Measurements from ENCODE around the gene SGCA. TPM values are rescaled to one million over a fixed set of nuclear protein-coding genes. Genes with fewer than 3 reads are reported as not detected.

The SGCA gene
- total RNA-seq, 1 donor from 2014 or later, result not detected

DNA sequence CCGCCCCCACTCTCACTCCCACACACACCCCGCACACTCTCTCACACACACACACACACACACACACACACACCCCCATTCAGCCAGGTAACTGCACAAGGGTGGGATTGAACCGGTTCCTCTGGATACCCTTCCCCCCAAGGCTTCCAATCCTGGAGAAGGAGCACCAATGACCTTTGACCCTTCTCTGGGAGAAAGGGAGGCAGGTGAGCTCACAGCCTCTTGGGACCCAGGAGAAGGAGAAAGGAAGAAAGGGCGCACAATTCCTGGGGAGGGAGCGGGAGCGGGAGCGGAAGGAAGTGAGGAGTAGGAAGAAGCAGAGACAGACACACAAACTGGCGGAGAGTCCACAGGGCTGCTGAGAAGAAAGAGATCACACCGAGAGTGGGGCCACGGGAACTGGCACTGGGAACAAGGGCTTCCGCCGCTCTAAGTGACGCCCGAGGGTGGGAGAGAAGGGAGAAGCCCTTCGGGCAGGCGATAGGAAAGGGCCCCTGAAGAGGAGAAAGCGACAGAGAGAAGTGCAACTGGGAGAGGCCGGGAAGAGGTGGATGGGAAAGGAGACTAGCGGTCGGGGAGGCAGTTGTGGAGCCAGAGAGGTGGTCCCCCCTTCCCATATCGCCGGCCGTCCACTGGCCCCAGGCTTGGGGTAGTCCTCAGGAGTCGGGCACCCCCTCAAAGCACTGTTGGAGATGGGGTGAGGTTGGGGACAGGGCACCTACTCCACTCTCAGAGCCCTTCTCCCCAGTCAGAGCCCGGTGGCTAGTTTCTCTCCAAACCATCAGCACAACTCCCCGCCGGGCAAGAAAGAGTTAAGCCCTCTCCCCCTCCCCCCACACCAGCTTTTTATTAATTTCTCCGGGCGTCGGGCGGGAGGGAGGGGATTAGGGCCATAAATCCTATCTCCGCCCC, 37.1 kb upstream of the SGCA start:
- no peaks in the 10 kb centered on the region for H3K9me3 Mint-ChIP-seq
- H3K27ac Mint-ChIP-seq (ENCODE audit: unreplicated experiment), result peak overlapping the region; percentile 97
- DNase-seq (ENCODE audit: low read depth, low spot score), result peak; percentile 43
- peaks cover 16% of the 10 kb centered on the region for H3K27me3 Mint-ChIP-seq (ENCODE audit: low read depth)
- H3K4me3 Mint-ChIP-seq, result peak overlapping the region; percentile 92
- H3K4me1 Mint-ChIP-seq, result peaks cover 37% of the 10 kb centered on the region
- TF ChIP-seq, protein P1, sequence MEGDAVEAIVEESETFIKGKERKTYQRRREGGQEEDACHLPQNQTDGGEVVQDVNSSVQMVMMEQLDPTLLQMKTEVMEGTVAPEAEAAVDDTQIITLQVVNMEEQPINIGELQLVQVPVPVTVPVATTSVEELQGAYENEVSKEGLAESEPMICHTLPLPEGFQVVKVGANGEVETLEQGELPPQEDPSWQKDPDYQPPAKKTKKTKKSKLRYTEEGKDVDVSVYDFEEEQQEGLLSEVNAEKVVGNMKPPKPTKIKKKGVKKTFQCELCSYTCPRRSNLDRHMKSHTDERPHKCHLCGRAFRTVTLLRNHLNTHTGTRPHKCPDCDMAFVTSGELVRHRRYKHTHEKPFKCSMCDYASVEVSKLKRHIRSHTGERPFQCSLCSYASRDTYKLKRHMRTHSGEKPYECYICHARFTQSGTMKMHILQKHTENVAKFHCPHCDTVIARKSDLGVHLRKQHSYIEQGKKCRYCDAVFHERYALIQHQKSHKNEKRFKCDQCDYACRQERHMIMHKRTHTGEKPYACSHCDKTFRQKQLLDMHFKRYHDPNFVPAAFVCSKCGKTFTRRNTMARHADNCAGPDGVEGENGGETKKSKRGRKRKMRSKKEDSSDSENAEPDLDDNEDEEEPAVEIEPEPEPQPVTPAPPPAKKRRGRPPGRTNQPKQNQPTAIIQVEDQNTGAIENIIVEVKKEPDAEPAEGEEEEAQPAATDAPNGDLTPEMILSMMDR (conservative IDR thresholded peaks at IDR 0.05), result no peak
- H3K36me3 Mint-ChIP-seq (ENCODE audit: low read depth), result no peaks in the 10 kb centered on the region

DNA sequence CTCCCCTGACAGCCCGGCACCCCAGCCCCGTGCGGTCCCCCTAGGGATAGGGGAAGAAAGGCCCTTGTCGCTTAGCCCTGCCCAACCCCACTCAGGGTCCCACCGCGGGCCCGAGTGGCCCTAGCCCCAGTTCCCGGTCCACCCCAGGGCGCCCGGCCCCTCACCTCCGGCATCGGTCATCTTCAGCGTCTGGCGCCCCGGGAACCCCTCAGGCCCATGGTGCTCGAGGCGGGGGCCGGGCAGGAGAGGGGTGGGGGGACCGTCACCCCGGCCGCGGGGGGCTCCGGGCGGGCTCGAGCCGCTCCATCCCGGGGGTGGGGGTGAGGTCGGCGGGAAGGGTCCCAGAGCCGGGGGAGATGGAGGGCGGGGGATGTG, 36.5 kb upstream of the SGCA start:
- Mint-ChIP-seq H3K27me3 (ENCODE audit: low read depth) (peaks cover 16% of the 10 kb centered on the region), H3K4me3 (peak overlapping the region; percentile 92), H3K36me3 (ENCODE audit: low read depth) (no peaks in the 10 kb centered on the region), H3K27ac (ENCODE audit: unreplicated experiment) (no peak overlapping the region), H3K4me1 (peaks cover 30% of the 10 kb centered on the region), H3K9me3 (no peaks in the 10 kb centered on the region)
- TF ChIP-seq, protein P1 (conservative IDR thresholded peaks at IDR 0.05), result no peak
- no peak for DNase-seq (ENCODE audit: low read depth, low spot score)

DNA sequence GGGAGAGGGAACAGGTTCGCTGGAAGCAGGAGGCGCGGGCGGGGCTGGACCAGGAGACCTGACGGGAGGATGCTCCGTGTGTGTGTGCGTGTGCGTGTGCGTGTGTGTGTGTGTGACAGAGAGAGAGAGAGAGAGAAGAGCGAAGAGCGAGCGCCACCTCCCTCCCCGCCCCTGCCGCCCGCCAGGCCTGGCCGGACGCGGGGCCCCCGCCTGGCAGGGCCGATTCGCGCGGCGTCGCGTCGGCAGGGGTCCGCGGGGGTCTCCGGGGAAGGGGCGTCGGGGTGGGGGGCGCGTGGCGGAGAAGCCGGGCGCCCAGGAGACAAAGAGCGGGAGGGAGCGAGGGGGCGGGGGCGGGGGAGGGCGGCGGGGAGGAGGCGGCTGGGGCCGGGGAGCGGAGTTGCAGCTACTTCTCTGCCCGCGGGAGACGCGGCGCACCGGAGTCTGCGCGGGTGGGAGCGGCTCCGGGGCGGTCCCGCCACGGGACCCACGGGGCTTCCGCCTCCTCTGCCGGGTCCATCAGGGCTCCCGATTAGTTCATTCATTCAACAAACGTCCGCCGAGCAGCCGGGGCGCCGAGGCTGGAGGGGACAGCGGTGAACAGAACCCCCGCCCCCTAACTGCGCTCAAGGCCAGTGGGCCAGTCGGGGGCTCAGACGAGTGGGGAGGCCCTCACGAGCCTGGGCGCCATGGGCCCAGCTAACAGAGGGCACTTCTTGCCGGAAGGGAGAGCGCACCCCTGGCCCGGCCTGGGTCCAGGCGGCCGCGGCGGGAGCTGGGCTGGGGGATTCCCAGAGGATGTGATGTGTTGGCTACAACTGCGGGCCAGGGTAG, 35.9 kb upstream of the SGCA start, which contains the start of gene SAMD14:
Gene SAMD14 (minus strand): TSS at position 433 of the 831 bp plus-strand sequence. CDS start 5,201 bp downstream, outside the sequence.
- H3K4me1 Mint-ChIP-seq, result peaks cover 25% of the 10 kb centered on the region
- peaks cover 16% of the 10 kb centered on the region for H3K27me3 Mint-ChIP-seq (ENCODE audit: low read depth)
- TF ChIP-seq, protein P1 (conservative IDR thresholded peaks at IDR 0.05), result no peak
- DNase-seq (ENCODE audit: low read depth, low spot score), result peak; percentile 53
- H3K9me3 Mint-ChIP-seq, result no peaks in the 10 kb centered on the region
- H3K4me3 Mint-ChIP-seq, result peak within 1 kb of the TSS; percentile 92
- H3K36me3 Mint-ChIP-seq (ENCODE audit: low read depth), result no peaks in the 10 kb centered on the region
- H3K27ac Mint-ChIP-seq (ENCODE audit: unreplicated experiment), result peak within 1 kb of the TSS; percentile 71

DNA sequence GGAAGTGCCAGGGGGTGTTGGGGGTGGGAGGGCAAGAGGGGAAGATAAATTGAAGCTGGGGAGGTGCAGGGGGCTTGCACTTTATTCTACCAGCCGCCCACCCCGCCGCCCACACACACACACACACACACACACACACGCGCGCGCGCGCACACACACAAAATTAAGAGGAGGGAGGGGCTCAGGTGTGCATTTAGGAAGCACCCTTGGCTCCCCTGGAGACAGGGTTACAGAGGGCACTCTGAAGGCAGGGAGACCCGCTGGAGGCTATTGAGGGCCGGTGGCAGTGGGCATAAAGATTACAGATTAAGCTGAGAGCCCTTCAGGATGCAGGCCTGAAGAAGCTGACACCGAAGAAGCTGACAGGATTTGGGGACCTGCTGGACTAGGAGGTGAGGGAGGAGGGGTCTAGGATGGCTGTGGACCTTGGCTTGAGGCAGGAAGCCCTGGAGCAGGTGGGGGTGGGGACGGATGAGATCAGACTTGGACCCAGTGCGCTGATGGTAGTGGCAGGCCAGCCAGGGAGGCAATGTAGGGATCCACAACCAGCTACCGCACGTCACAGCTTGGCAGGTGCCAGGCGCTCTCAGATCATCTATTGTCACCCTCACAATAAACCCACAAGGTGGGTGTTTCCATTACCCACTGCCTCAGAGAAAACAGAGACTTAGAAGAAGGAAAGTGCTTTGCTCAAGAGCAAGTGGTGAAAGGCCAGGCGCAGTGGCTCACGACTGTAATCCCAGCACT, 35.1 kb upstream of the SGCA start:
- TF ChIP-seq, protein P1 (conservative IDR thresholded peaks at IDR 0.05), result no peak
- H3K9me3 Mint-ChIP-seq, result no peaks in the 10 kb centered on the region
- H3K27ac Mint-ChIP-seq (ENCODE audit: unreplicated experiment), result no peak overlapping the region
- DNase-seq (ENCODE audit: low read depth, low spot score), result no peak
- peaks cover 16% of the 10 kb centered on the region for H3K27me3 Mint-ChIP-seq (ENCODE audit: low read depth)
- H3K4me1 Mint-ChIP-seq, result peaks cover 25% of the 10 kb centered on the region
- H3K36me3 Mint-ChIP-seq (ENCODE audit: low read depth), result no peaks in the 10 kb centered on the region
- H3K4me3 Mint-ChIP-seq, result peak overlapping the region; percentile 82
